ENCODE data around the gene ZSWIM5. TPM values are rescaled to one million over a fixed set of nuclear protein-coding genes. Genes with fewer than 3 reads are reported as not detected.

The ZSWIM5 gene
- total and polyA plus RNA-seq, 9 of the 15 experiments (the other 6 are each of a cell fraction or from before 2014, with no cell fraction given) = under 0.01 to 0.07 (median 0.03) TPM; not detected in 3

GRCh38 chr1:45010855-45011811 lies 195.3 kb downstream of the ZSWIM5 start, which contains the start of gene HECTD3 (continued):
- TF ChIP-seq HES1 (IDR thresholded peaks at IDR 0.05; ENCODE audit: low read depth) (no peak), ATF1 (CRISPR knock-in tag; IDR thresholded peaks at IDR 0.05) (no peak), ATF1 (tag; IDR thresholded peaks at IDR 0.05) (peak; percentile 8; the same call in 1 of the 2 replicates), ARID2 (IDR thresholded peaks at IDR 0.05) (no peak), OTX1 (CRISPR knock-in tag; IDR thresholded peaks at IDR 0.05) (0 out of 2 replicates have a peak, but pooled peaks have one; percentile 31), XRCC4 (IDR thresholded peaks at IDR 0.05; ENCODE audit: extremely low read depth, insufficient read depth, insufficient read length) (no peak), ZBTB33 (CRISPR knock-in tag; IDR thresholded peaks at IDR 0.05) (no peak), CREB3 (tag; conservative IDR thresholded peaks at IDR 0.05; ENCODE audit: low read depth) (0 out of 2 replicates have a peak, but pooled peaks have one; percentile 29), ZNF77 (CRISPR knock-in tag; IDR thresholded peaks at IDR 0.05) (no peak), ZNF3 (CRISPR knock-in tag; IDR thresholded peaks at IDR 0.05) (no peak), ZFX (CRISPR knock-in tag; IDR thresholded peaks at IDR 0.05) (peak; percentile 62; the same call in 1 of the 2 replicates), ARID3A (IDR thresholded peaks at IDR 0.05; ENCODE audit: borderline replicate concordance, low read depth, low read length) (no peak), SMC3 (conservative IDR thresholded peaks at IDR 0.05; ENCODE audit: insufficient read depth, low read depth, low read length) (0 out of 2 replicates have a peak, but pooled peaks have one; percentile 13), FOXP4 (CRISPR knock-in tag; IDR thresholded peaks at IDR 0.05; ENCODE audit: borderline replicate concordance) (no peak), CBX1 (IDR thresholded peaks at IDR 0.05; ENCODE audit: low read depth) (no peak), HMG20B (CRISPR knock-in tag; IDR thresholded peaks at IDR 0.05) (no peak), ARID1B (IDR thresholded peaks at IDR 0.05) (peak; percentile 63), ID3 (CRISPR knock-in tag; IDR thresholded peaks at IDR 0.05) (no peak), ID3 (tag; IDR thresholded peaks at IDR 0.05) (no peak), CBFA2T3 (IDR thresholded peaks at IDR 0.05) (peak; percentile 32)
